Measurements from ENCODE around the gene PRKAB1. TPM values are rescaled to one million over a fixed set of nuclear protein-coding genes. Genes with fewer than 3 reads are reported as not detected.

Gene PRKAB1
- total RNA-seq, 1 donor from 2014 or later, result 68.3 TPM

- Histone ChIP-seq H3K36me3 (peaks cover 0 to 72% of the 10 kb centered on the region in 2 donors), H3K27ac (no peak overlapping the region), H3K4me3 (no peak overlapping the region), H3K4me1 (peaks cover 5% of the 10 kb centered on the region), H3K27me3 (no peaks in the 10 kb centered on the region), H3K9me3 (no peaks in the 10 kb centered on the region)
- intact Hi-C loops (cut with DNase I), result no loop called here
- no peak for DNase-seq (ENCODE audit: extremely low spot score in 2 of 2)
- TF ChIP-seq POLR2AphosphoS5 (IDR thresholded peaks at IDR 0.05; ENCODE audit: insufficient read depth in 1 of 2, low read depth in 1 of 2), result no peak
- TF ChIP-seq CTCF (IDR thresholded peaks at IDR 0.05), result no peak
- no peak for TF ChIP-seq POLR2A (IDR thresholded peaks at IDR 0.05)
Measured at GRCh38 chr12:119678459-119678858, 10.5 kb downstream of the PRKAB1 start.

- Histone ChIP-seq H3K27me3 (no peaks in the 10 kb centered on the region), H3K36me3 (peaks cover 0 to 65% of the 10 kb centered on the region in 2 donors), H3K9me3 (no peaks in the 10 kb centered on the region), H3K4me1 (peaks cover 6% of the 10 kb centered on the region), H3K4me3 (no peak overlapping the region), H3K27ac (no peak overlapping the region)
- TF ChIP-seq POLR2A (IDR thresholded peaks at IDR 0.05), result no peak
- no peak for TF ChIP-seq POLR2AphosphoS5 (IDR thresholded peaks at IDR 0.05; ENCODE audit: insufficient read depth in 1 of 2, low read depth in 1 of 2)
- no peak for TF ChIP-seq CTCF (IDR thresholded peaks at IDR 0.05)
- intact Hi-C loops (cut with DNase I), result no loop called here
- no peak for DNase-seq (ENCODE audit: extremely low spot score in 2 of 2)
Measured at GRCh38 chr12:119679081-119679480, 11.1 kb downstream of the PRKAB1 start.

GRCh38 chr12:119679490-119679889 is 11.6 kb downstream of the PRKAB1 start:
- peaks cover 10% of the 10 kb centered on the region for H3K4me1 ChIP-seq
- DNase-seq (ENCODE audit: extremely low spot score in 2 of 2), result no peak
- intact Hi-C loops (cut with DNase I), result no loop called here
- no peak overlapping the region for H3K4me3 ChIP-seq
- H3K36me3 ChIP-seq, result peaks cover 0 to 61% of the 10 kb centered on the region in 2 donors
- no peaks in the 10 kb centered on the region for H3K9me3 ChIP-seq
- no peaks in the 10 kb centered on the region for H3K27me3 ChIP-seq
- H3K27ac ChIP-seq, result no peak overlapping the region
- TF ChIP-seq CTCF (IDR thresholded peaks at IDR 0.05) (no peak), POLR2A (IDR thresholded peaks at IDR 0.05) (no peak), POLR2AphosphoS5 (IDR thresholded peaks at IDR 0.05; ENCODE audit: insufficient read depth in 1 of 2, low read depth in 1 of 2) (no peak)

GRCh38 chr12:119681111-119681510 is 13.2 kb downstream of the PRKAB1 start:
- H3K4me3 ChIP-seq, result no peak overlapping the region
- intact Hi-C loops (cut with DNase I), result no loop called here
- H3K36me3 ChIP-seq, result peaks cover 0 to 54% of the 10 kb centered on the region in 2 donors
- no peak overlapping the region for H3K27ac ChIP-seq
- TF ChIP-seq CTCF (IDR thresholded peaks at IDR 0.05) (no peak), POLR2AphosphoS5 (IDR thresholded peaks at IDR 0.05; ENCODE audit: insufficient read depth in 1 of 2, low read depth in 1 of 2) (no peak), POLR2A (IDR thresholded peaks at IDR 0.05) (no peak)
- peaks cover 16% of the 10 kb centered on the region for H3K4me1 ChIP-seq
- H3K9me3 ChIP-seq, result no peaks in the 10 kb centered on the region
- no peaks in the 10 kb centered on the region for H3K27me3 ChIP-seq
- no peak for DNase-seq (ENCODE audit: extremely low spot score in 2 of 2)

GRCh38 chr12:119681728-119682638 is 14.1 kb downstream of the PRKAB1 start:
- peaks cover 0 to 45% of the 10 kb centered on the region in 2 donors for H3K36me3 ChIP-seq
- peaks cover 16% of the 10 kb centered on the region for H3K4me1 ChIP-seq
- no peak for DNase-seq (ENCODE audit: extremely low spot score in 2 of 2)
- intact Hi-C loops (cut with DNase I), result no loop called here
- TF ChIP-seq POLR2A (IDR thresholded peaks at IDR 0.05) (no peak), CTCF (IDR thresholded peaks at IDR 0.05) (no peak)
- no peaks in the 10 kb centered on the region for H3K27me3 ChIP-seq
- no peaks in the 10 kb centered on the region for H3K9me3 ChIP-seq
- H3K27ac ChIP-seq, result no peak overlapping the region
- H3K4me3 ChIP-seq, result no peak overlapping the region

Measured in vagina (tissue), 2 donors.